ENCODE measurements around the gene PGAP2.

The PGAP2 gene

GRCh38 chr11:3834664-3835461 is 26.5 kb downstream of the PGAP2 start:
- DNase-seq: peak; percentile 18

GRCh38 chr11:3835751-3836150 is 27.4 kb downstream of the PGAP2 start:
- DNase-seq: no peak

GRCh38 chr11:3836903-3837302 is 28.5 kb downstream of the PGAP2 start:
- DNase-seq: no peak

- DNase-seq: peak; percentile 21
These were observed 29.4 kb downstream of the PGAP2 start for GRCh38 chr11:3837793-3838192.

- DNase-seq: no peak
These were observed 30.1 kb downstream of the PGAP2 start for GRCh38 chr11:3838504-3838903.

- DNase-seq: no peak
These were observed 31.9 kb downstream of the PGAP2 start for GRCh38 chr11:3840004-3840869.

- peak; percentile 84 for DNase-seq
These were observed 32.6 kb downstream of the PGAP2 start, which contains the start of gene RHOG for GRCh38 chr11:3840870-3841425. Gene RHOG (minus strand): TSS chr11:3840959. CDS start chr11:3828138, 12,821 bp downstream.

- DNase-seq: peak; percentile 81
These were observed 33.3 kb downstream of the PGAP2 start for GRCh38 chr11:3841426-3842350.

- no peak for DNase-seq
These were observed 35.0 kb downstream of the PGAP2 start for GRCh38 chr11:3843326-3843725.

DNA sequence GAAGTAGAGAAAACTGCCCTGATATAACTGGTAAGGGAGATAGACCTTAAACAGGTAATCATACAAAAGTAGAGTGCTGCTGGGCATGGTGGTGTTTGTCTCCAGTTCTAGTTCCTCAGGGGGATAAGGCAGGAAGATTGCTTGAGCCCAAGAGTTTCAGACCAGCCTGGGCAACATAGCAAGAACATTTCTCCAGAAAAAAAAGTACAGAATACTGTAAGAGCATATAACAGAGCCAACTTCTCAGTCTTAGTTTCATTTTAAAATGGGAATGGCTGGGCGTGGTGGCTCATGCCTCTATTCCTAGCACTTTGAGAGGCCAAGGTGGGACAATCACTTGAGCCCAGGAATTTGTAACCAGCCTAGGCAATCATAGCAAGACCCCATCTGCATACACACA is 36.9 kb downstream of the PGAP2 start:
- no peak for DNase-seq

- no peak for DNase-seq
These were observed 37.3 kb downstream of the PGAP2 start for GRCh38 chr11:3845670-3846069.

GRCh38 chr11:3849297-3849874 is 41.0 kb downstream of the PGAP2 start:
- peak; percentile 40 for DNase-seq

GRCh38 chr11:3853545-3853842 is 45.1 kb downstream of the PGAP2 start:
- no peak for DNase-seq

- DNase-seq: no peak
These were observed 45.7 kb downstream of the PGAP2 start for GRCh38 chr11:3853899-3854659.

DNA sequence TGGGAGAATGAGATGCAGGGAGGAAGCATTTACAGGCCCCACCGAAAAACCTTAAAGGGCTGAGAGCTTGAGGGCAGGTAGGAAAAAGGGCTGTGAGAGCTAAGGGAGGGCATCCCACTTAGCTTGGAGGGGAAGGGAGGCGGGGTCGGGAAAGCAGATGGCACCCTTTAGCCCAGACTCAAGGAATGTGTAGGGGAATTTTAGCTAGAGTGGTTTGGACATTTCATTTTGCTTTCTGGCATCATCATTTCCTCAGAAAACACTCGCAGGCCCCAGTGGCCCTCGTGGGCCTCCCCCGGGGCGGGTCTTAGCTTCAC is 46.3 kb downstream of the PGAP2 start:
- no peak for DNase-seq

- DNase-seq: peak; percentile 90
These were observed 46.8 kb downstream of the PGAP2 start, which contains the start of gene STIM1 for GRCh38 chr11:3854977-3855807. Gene STIM1 (plus strand): TSS chr11:3855664. CDS start chr11:3856271, 607 bp downstream.

- DNase-seq: no peak
These were observed 47.6 kb downstream of the PGAP2 start for GRCh38 chr11:3855808-3856491.

DNA sequence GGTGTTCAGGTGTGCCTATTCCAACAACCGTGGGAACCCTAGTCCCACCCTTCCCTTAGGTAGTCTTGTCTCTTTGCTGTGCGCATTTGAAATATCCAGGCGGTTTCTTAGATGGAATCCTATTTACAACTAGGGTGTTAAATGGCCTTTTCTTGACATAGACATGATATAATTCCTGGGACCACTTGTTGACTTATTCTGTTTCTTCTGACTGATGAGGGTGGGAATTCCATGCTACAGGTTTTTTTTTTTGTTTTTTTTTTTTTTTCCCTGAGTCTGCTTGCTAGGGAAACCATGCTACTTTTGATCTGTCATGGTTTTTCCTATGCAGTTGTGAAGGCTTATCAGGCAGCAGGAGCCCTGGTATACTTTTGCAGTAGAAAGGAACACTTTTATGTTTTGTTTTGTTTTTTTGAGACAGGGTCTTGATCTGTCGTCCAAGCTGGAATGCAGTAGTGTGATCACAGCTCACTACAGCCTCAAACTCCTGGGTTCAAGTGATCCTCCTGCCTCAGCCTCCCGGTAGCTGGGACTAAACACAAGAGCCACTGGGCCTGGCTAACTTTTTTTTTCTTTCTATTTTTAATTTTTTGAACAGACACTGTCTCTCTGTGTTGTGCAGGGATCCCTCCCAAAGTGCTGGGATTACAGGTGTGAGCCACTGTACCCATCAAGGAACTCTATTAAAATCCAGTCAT is 48.6 kb downstream of the PGAP2 start:
- DNase-seq: no peak

GRCh38 chr11:3857628-3858027 is 49.3 kb downstream of the PGAP2 start:
- DNase-seq: no peak
